RWPE2 (cell line): ENCODE data around the gene CORO2B.

ENCODE experiments used
- ATAC-seq: fragments of 200-7000 bp; cut with Tn5 transposase; 3 replicates; pipeline ENCODE4 v1.9.1; 2021; ENCODE audit warnings: low read depth
- DNase-seq: peaks from one replicate; pipeline ENCODE4 v3.0.0-alpha.2; 2020; ENCODE audit warnings: low spot score
- H3K27ac ChIP-seq: fragments of 450-650 bp; 2 replicates; pipeline ENCODE4 v1.5.1; 2017; ENCODE audit warnings: mild to moderate bottlenecking; ENCODE audit not compliant: poor library complexity, severe bottlenecking
- H3K27me3 ChIP-seq: fragments of 250-450 bp; sonication (Bioruptor Pico); 2 replicates; pipeline ENCODE4 v1.5.1; 2021; ENCODE audit warnings: mild to moderate bottlenecking, moderate library complexity; ENCODE audit not compliant: insufficient read depth, poor library complexity, severe bottlenecking
- H3K36me3 ChIP-seq: fragments of 250-450 bp; sonication (Bioruptor Pico); 2 replicates; pipeline ENCODE4 v1.5.1; 2020; ENCODE audit warnings: low read depth, mild to moderate bottlenecking, moderate library complexity
- H3K4me1 ChIP-seq: fragments of 250-450 bp; sonication (Bioruptor Pico); 2 replicates; pipeline ENCODE4 v1.5.1; 2021; ENCODE audit warnings: mild to moderate bottlenecking, moderate library complexity; ENCODE audit not compliant: insufficient read depth, poor library complexity, severe bottlenecking
- H3K4me3 ChIP-seq: fragments of 250-450 bp; sonication (Bioruptor Pico); 2 replicates; pipeline ENCODE4 v1.5.1; 2021; ENCODE audit warnings: mild to moderate bottlenecking, moderate library complexity; ENCODE audit not compliant: severe bottlenecking
- H3K9me3 ChIP-seq: fragments of 250-450 bp; sonication (Bioruptor Pico); 2 replicates; pipeline ENCODE4 v1.5.1; 2021; ENCODE audit warnings: mild to moderate bottlenecking, moderate library complexity; ENCODE audit not compliant: severe bottlenecking
- TF ChIP-seq, protein P1 (sequence below): fragments of 450-650 bp; IDR thresholded peaks from one replicate; pipeline ENCODE4 v1.5.1; 2017; ENCODE audit warnings: mild to moderate bottlenecking, moderate library complexity; ENCODE audit not compliant: poor library complexity, severe bottlenecking

The CORO2B gene

GRCh38 chr15:68733666-68734065 is 154.9 kb downstream of the CORO2B start:
- ATAC-seq (no peak), DNase-seq (no peak)
- no peaks in the 10 kb centered on the region for H3K4me1 ChIP-seq
- no peak overlapping the region for H3K4me3 ChIP-seq
- H3K27me3 ChIP-seq, result no peaks in the 10 kb centered on the region
- H3K27ac ChIP-seq, result no peak overlapping the region
- TF ChIP-seq, protein P1, sequence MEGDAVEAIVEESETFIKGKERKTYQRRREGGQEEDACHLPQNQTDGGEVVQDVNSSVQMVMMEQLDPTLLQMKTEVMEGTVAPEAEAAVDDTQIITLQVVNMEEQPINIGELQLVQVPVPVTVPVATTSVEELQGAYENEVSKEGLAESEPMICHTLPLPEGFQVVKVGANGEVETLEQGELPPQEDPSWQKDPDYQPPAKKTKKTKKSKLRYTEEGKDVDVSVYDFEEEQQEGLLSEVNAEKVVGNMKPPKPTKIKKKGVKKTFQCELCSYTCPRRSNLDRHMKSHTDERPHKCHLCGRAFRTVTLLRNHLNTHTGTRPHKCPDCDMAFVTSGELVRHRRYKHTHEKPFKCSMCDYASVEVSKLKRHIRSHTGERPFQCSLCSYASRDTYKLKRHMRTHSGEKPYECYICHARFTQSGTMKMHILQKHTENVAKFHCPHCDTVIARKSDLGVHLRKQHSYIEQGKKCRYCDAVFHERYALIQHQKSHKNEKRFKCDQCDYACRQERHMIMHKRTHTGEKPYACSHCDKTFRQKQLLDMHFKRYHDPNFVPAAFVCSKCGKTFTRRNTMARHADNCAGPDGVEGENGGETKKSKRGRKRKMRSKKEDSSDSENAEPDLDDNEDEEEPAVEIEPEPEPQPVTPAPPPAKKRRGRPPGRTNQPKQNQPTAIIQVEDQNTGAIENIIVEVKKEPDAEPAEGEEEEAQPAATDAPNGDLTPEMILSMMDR, result no peak
- H3K36me3 ChIP-seq, result no peaks in the 10 kb centered on the region
- H3K9me3 ChIP-seq, result no peaks in the 10 kb centered on the region

GRCh38 chr15:68734352-68734751 is 155.6 kb downstream of the CORO2B start:
- TF ChIP-seq, protein P1, result no peak
- Histone ChIP-seq H3K4me1 (no peaks in the 10 kb centered on the region), H3K36me3 (no peaks in the 10 kb centered on the region), H3K4me3 (no peak overlapping the region), H3K9me3 (no peaks in the 10 kb centered on the region), H3K27me3 (no peaks in the 10 kb centered on the region), H3K27ac (no peak overlapping the region)
- ATAC-seq (no peak), DNase-seq (no peak)

- ATAC-seq, result no peak
- Histone ChIP-seq H3K27me3 (no peaks in the 10 kb centered on the region), H3K36me3 (no peaks in the 10 kb centered on the region), H3K4me1 (no peaks in the 10 kb centered on the region), H3K4me3 (no peak overlapping the region), H3K27ac (no peak overlapping the region), H3K9me3 (no peaks in the 10 kb centered on the region)
- DNase-seq, result no peak
- TF ChIP-seq, protein P1, result no peak
Observed at GRCh38 chr15:68734881-68735280, 156.1 kb downstream of the CORO2B start.

- Histone ChIP-seq H3K4me1 (no peaks in the 10 kb centered on the region), H3K4me3 (no peak overlapping the region), H3K36me3 (no peaks in the 10 kb centered on the region), H3K27ac (no peak overlapping the region), H3K27me3 (no peaks in the 10 kb centered on the region), H3K9me3 (no peaks in the 10 kb centered on the region)
- DNase-seq, result no peak
- TF ChIP-seq, protein P1, result no peak
- ATAC-seq, result no peak
Observed at GRCh38 chr15:68735610-68736009, 156.8 kb downstream of the CORO2B start.

GRCh38 chr15:68739390-68740080 is 160.7 kb downstream of the CORO2B start:
- TF ChIP-seq, protein P1, result no peak
- no peak for DNase-seq
- Histone ChIP-seq H3K9me3 (no peaks in the 10 kb centered on the region), H3K27ac (no peak overlapping the region), H3K4me3 (no peak overlapping the region), H3K27me3 (peaks cover 5% of the 10 kb centered on the region), H3K4me1 (no peaks in the 10 kb centered on the region), H3K36me3 (no peaks in the 10 kb centered on the region; the same call in 1 of the 2 replicates)
- ATAC-seq, result peak; percentile 60
